Right atrium auricular region (tissue), 2 donors: ENCODE data around the gene SMYD5. TPM values are rescaled to one million over a fixed set of nuclear protein-coding genes. Genes with fewer than 3 reads are reported as not detected.

Experiments used
- DNase-seq: peaks from one replicate; pipeline ENCODE4 v3.0.0-alpha.2; 2019; ENCODE audit warnings: low spot score
- H3K27ac ChIP-seq, 2 donors: fragments of 200-600 bp; sonication (generic); 1 replicate in 1 of 2; 2 replicates in 1 of 2; pipeline ENCODE4 v1.5.1; 2016 to 2019
- H3K27me3 ChIP-seq, 2 donors: fragments of 200-600 bp; sonication (generic); one replicate each; pipeline versions ENCODE4 v1.5.1 to v1.6.0; 2017 to 2019
- H3K36me3 ChIP-seq: fragments of 200-600 bp; sonication (generic); one replicate; pipeline ENCODE4 v1.5.1; 2016
- H3K4me1 ChIP-seq, 2 donors: fragments of 200-600 bp; sonication (generic); one replicate each; pipeline versions ENCODE4 v1.5.1 to v1.6.0; 2017 to 2019
- H3K4me3 ChIP-seq, 2 donors: fragments of 200-600 bp; sonication (generic); 1 replicate in 1 of 2; 2 replicates in 1 of 2; pipeline ENCODE4 v1.5.1; 2017 to 2019; ENCODE audit warnings: mild to moderate bottlenecking in 1 of 2, moderate library complexity in 1 of 2
- H3K9me3 ChIP-seq, 2 donors: fragments of 200-600 bp; sonication (generic); one replicate each; pipeline ENCODE4 v1.5.1; 2019
- total RNA-seq, 2 donors: library from RNA; depleted of rRNA; stranded (reverse); fragments of >200 nt; gene quantifications; one replicate each; pipeline ENCODE4 v1.1.0, GENCODE V29; 2016
- TF ChIP-seq, protein P1 (sequence below), 2 donors: fragments of 200-600 bp; sonication (generic); IDR thresholded peaks; one replicate each; pipeline ENCODE4 v1.5.1; 2019; ENCODE audit warnings: antibody characterized with exemption in 2 of 2

SMYD5 gene
- total RNA-seq, 2 donors from 2014 or later: 11.4 to 12.5 TPM

DNA sequence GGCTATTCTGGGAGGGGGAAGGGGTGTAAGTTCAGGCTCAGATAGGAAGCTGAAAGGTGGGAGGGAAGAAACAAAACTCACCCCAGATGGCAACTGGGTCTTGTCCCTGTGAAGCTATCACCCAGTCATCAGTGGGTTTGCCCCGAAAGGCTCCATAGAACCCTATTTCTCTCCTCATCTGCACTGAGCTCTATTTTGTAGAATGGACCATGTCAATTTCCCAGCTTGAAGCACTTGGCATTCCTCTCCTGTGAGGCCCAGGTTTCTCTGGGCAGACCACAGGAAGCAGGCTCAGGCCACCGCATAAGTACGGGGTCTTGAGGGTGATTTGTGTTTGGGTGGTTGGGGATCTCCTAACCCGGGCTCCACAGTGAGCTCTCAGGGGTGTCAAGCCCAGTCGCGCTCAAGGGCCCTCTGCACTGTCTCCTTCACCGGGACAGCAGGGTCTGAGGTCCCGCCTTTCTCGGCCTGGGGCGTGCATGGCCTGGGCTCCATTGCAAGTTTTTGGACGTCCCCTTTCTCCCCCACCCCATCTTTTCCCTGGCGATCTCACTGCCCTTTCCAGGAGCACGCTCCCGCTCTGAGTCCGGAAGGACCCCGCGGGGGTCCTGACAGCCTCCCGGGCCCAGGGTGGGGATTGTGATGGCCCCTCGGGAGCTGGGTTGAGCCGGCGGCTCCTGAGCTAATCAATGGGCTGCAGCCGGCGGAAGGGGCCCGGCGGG lies 38.9 kb upstream of the SMYD5 start:
- Histone ChIP-seq H3K36me3 (no peaks in the 10 kb centered on the region), H3K27ac (no peak overlapping the region), H3K27me3 (no peaks in the 10 kb centered on the region), H3K4me1 (peaks cover 0 to 29% of the 10 kb centered on the region in 2 donors), H3K4me3 (peak overlapping the region; percentile 49 to 67), H3K9me3 (no peaks in the 10 kb centered on the region)
- no peak for DNase-seq
- TF ChIP-seq, protein P1, sequence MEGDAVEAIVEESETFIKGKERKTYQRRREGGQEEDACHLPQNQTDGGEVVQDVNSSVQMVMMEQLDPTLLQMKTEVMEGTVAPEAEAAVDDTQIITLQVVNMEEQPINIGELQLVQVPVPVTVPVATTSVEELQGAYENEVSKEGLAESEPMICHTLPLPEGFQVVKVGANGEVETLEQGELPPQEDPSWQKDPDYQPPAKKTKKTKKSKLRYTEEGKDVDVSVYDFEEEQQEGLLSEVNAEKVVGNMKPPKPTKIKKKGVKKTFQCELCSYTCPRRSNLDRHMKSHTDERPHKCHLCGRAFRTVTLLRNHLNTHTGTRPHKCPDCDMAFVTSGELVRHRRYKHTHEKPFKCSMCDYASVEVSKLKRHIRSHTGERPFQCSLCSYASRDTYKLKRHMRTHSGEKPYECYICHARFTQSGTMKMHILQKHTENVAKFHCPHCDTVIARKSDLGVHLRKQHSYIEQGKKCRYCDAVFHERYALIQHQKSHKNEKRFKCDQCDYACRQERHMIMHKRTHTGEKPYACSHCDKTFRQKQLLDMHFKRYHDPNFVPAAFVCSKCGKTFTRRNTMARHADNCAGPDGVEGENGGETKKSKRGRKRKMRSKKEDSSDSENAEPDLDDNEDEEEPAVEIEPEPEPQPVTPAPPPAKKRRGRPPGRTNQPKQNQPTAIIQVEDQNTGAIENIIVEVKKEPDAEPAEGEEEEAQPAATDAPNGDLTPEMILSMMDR (IDR thresholded peaks at IDR 0.05): no peak

DNA sequence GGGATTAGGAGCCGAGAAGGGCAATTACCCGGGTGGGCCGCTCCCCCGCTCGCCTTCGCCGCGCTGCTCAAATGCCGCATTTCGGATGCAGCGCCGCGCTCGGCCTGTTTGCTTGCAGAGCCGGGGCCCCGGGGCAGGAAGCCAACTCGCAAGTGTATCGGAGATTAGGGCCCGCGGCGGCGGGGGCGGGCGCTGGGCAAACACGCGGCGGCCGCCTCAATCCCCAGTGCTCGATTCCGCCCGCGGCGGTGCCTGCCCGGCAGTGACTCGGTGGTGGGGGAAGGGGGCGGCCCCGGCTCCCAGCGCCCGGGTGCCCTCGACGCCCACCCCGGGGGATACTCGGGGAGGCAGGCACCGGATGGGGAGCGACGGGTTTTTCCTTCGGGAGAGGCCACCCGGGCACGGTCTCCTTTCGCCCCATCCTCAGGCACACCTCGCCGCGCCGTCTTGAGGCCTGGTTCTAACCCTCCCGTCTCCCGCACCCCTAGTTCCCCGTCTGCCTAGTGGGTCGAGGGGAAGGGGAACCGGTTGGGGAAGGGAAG lies 38.3 kb upstream of the SMYD5 start:
- Histone ChIP-seq H3K27ac (peak overlapping the region; percentile 79 to 84), H3K27me3 (no peaks in the 10 kb centered on the region)
- TF ChIP-seq, protein P1 (IDR thresholded peaks at IDR 0.05): peak in 1 of 2 donors; percentile 37

DNA sequence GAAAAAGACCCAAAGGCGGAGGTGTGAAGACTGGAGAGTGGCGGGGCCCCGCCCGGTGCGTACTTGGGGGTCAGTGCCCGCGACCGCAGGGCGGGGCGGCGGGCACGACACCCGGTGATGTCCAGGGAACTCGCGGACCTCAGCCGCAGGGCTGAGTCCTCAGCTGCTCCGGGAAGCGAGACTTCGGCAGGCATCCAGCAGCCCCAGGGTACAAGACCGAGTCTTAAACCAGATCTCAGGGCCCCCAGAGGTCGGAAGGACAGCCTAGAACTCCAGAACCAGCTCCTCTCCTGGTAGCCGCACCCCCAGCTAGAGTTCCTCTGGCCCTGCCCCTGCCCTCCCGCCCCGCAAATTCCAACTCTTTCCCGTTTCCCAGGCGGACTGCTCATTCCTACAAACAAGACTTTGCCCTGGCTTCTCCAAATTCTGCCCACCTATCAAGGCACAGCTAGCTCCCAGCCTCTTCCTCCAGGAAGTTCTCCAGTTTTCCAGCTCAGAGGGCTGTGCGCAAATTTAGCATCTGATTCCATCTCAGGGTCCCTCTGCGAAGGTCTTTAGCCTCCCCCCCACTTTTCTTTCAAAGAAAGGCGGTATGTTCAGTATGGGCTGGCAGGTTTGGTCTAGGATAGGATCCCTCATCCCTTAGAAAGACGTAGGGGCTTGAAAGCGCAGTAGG lies 37.7 kb upstream of the SMYD5 start:
- no peak for DNase-seq
- Histone ChIP-seq H3K4me3 (peak overlapping the region; percentile 49 to 67), H3K4me1 (peaks cover 0 to 29% of the 10 kb centered on the region in 2 donors), H3K9me3 (no peaks in the 10 kb centered on the region), H3K36me3 (no peaks in the 10 kb centered on the region), H3K27me3 (no peaks in the 10 kb centered on the region), H3K27ac (peak overlapping the region; percentile 79 to 84)
- TF ChIP-seq, protein P1 (IDR thresholded peaks at IDR 0.05): no peak

More for the DNA sequence above, 38.3 kb upstream of the SMYD5 start:
- Histone ChIP-seq H3K9me3 (no peaks in the 10 kb centered on the region), H3K4me1 (peaks cover 0 to 29% of the 10 kb centered on the region in 2 donors), H3K4me3 (peak overlapping the region; percentile 49 to 67), H3K36me3 (no peaks in the 10 kb centered on the region)
- DNase-seq: peak; percentile 82

DNA sequence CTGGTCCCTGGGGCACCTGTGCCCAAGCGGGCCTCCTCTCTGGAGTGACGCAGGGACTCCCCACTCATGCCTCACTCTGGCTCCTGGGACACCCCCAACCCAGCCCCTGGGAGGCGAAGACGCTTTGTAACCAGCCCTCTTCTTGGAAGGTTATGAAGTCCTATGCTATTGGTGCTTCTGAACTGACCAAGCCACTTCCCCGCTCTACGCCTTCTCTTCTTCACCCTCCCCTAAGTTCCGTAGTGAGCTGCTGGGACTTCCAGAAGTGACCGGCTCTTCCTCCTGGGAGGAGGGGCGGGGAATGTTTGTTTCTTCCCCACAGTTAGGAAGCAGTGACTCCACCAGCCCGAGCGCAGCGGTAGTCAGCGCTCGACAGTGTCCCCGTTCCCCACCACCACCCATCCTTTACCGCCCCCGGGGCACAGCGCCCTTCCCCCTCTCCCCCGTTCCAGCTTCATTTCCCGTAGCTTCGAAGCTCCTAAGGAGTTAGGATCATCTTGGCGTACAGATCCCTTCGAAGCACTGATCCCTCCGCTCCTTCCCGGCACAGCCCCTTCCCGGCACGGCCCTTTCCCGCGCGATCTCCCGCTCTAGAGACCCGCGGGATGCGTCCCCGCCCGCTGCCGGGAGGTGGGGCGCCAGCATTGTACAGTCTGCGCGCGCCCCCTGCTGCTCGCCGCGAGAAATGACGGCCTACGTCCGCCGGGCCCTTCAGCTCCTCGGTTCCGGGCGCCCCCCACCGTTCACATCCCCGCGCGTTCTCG lies 37.0 kb upstream of the SMYD5 start:
- TF ChIP-seq, protein P1 (IDR thresholded peaks at IDR 0.05): peak; percentile 96 to 99
- Histone ChIP-seq H3K27me3 (no peaks in the 10 kb centered on the region), H3K9me3 (no peaks in the 10 kb centered on the region)

DNA sequence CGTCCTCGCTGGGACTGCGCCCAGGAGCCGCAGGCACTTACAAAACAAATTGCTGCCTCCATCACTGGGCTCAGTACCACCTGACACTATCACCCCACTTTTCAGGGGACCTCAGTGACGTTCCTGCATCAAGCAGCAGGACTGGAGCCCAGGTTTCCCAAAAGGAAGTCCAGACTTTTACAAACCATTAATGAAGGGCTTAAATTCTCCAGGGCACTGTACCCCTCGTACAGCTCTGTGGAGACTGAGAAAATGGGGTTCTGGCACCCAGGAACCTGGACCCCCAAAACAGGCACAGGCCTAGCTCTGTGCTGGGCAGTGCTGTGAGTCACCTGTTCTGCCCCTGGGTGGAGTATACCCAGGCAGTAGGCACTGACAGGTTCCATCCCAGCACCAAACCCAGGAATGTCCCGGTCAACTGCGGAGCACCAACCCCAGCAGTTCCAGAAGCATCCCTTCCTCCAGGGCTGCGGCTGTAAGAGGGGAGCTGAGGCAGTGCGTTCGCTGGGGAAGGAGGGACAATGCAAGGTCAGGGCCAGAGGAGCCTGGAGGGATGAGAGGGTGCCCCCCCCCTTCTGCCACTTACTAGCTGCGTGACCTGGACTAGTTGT lies 36.3 kb upstream of the SMYD5 start:
- peak overlapping the region in 1 of 2 donors; percentile 79 for H3K27ac ChIP-seq
- H3K36me3 ChIP-seq: no peaks in the 10 kb centered on the region
- peaks cover 0 to 29% of the 10 kb centered on the region in 2 donors for H3K4me1 ChIP-seq
- H3K4me3 ChIP-seq: peak overlapping the region in 1 of 2 donors; percentile 67
- DNase-seq: no peak
- TF ChIP-seq, protein P1 (IDR thresholded peaks at IDR 0.05): peak in 1 of 2 donors; percentile 4
- no peaks in the 10 kb centered on the region for H3K9me3 ChIP-seq
- no peaks in the 10 kb centered on the region for H3K27me3 ChIP-seq

More for the DNA sequence above, 37.0 kb upstream of the SMYD5 start:
- Histone ChIP-seq H3K27ac (peak overlapping the region; percentile 79 to 84), H3K4me3 (peak overlapping the region; percentile 49 to 67), H3K4me1 (peaks cover 0 to 29% of the 10 kb centered on the region in 2 donors), H3K36me3 (no peaks in the 10 kb centered on the region)
- peak; percentile 92 for DNase-seq
